GM18519 (cell line): ENCODE measurements around the gene RPL37.
"Not testable (repeated sequence)": the region's sequence is repeated elsewhere in the genome, so short reads cannot be mapped to it uniquely, and the experiment has no call there.

Source experiments
- ATAC-seq: cut with Tn5 transposase; IDR thresholded peaks from one replicate; pipeline ENCODE4 v1.9.1; 2021; ENCODE audit warnings: mild to moderate bottlenecking, moderate library complexity; ENCODE audit not compliant: unreplicated experiment, low FRiP score

RPL37 gene

DNA sequence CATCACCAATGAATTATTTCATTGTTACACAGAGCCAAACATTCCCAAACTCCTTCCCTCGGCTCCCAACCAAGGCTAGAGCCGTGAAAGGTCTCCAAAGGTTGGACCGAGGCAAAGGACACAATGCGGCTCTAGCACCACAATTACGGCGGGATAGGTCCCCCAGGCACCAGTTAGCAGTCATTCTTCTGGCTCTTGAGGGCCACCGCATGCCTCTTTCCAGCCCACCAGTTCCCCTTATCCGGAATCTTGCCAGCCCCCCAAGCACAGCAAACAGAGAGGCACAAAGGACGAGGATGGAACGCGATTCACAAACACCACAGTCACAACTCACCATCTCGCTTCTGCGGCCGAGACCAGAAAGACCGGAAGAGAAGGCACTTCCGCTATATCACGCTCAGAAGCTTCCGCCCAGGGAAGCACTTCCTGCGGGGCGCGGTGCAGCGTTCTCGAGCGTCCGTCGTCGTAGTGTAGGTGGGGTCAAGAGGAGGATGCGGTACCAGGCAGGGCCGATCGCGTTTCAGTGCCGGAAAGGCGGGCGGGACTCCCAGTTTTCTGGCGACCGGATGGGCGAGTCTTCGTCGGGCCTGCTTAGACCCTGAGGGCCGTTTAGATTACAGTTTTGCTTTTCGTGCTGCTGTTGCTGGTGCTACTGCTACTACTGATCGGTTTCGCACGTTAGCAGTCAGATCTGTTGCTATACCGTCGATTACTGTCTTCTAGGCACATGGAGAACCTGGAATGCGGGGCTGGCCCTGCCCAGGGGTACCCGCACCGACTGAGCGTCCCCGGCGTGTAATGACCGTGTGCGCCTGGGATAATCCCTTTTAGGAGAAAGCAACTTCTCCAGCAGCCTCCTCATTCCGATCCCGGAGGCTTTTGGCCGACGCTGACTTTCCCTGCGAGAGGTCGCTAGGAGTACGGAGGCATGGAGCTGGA, at the start of gene RPL37:
RPL37 (minus strand) TSS at position 374 of the 939 bp plus-strand sequence; CDS start at position 337, 37 bp downstream.
- peak; percentile 96 for ATAC-seq

- ATAC-seq: not testable (repeated sequence)
Measured at GRCh38 chr5:40883051-40883450, 48.0 kb upstream of the RPL37 start.

DNA sequence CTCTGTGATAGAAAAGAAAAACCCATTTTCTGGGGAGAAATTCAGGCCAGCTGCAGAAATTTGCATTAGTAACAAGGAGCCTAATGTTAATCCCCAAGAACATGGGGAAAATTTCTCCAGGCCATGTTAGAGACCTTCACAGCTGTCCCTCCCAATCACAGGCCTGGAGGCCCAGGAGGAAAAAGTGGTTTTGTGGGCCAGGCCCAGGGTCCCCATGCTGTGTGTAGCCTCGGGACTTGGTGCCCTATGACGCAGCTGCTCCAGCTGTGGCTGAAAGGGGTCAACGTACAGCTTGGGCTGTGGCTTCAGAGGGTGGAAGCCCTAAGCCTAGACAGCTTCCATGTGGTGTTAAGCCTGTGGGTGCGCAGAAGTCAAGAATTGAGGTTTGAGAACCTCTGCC, 47.3 kb upstream of the RPL37 start:
- no peak for ATAC-seq

GRCh38 chr5:40879163-40879942, 44.3 kb upstream of the RPL37 start:
- ATAC-seq: no peak

DNA sequence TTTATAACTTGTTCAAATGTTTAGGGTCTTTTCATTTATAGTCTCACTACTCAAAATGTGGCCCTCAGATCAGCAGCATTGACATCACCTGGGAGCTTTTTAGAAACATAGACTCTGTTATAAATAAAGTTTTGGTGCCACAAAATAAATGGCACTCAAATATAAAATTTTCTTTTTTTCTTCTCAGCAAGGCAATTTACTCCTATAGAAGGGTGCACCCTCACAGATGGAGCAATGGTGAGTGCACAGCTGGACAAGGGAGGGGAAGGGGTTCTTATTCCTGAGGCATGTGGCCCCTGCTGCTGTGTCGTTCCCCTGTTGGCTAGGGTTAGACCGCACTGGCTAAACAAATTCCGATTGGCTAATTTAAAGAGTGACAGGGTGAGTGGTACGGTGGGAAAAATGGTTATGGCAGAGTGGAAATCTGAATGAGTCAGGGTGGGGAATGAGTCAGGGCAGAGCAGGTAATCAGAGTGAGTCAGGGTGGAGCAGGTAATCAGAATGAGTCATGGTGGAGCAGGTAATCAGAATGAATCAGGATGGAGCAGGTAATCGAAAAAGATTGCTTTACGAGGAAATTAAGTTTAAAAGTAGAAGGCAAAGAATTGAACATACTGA, 42.5 kb upstream of the RPL37 start:
- no peak for ATAC-seq

GRCh38 chr5:40875958-40876357, 40.9 kb upstream of the RPL37 start:
- ATAC-seq: no peak

GRCh38 chr5:40873286-40873880, 38.4 kb upstream of the RPL37 start:
- ATAC-seq: no peak

DNA sequence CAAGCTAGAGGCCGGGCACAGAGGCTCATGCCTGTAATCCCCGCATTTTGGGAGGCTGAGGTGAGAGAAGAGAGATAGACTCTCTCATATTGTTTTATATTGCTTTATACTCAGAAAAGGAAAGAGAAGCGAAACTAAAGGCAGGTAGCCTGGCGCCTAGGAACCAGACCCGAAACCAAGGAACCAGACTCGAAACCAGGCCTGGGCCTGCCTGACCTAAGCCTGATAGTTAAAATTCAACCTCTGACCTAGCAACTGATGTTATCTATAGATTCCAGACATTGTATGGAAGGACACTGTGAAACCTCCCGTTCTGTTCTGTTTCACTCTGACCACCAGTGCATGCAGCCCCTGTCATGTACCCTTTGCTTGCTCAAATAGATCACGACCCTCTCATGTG, 37.2 kb upstream of the RPL37 start:
- not testable (repeated sequence) for ATAC-seq

DNA sequence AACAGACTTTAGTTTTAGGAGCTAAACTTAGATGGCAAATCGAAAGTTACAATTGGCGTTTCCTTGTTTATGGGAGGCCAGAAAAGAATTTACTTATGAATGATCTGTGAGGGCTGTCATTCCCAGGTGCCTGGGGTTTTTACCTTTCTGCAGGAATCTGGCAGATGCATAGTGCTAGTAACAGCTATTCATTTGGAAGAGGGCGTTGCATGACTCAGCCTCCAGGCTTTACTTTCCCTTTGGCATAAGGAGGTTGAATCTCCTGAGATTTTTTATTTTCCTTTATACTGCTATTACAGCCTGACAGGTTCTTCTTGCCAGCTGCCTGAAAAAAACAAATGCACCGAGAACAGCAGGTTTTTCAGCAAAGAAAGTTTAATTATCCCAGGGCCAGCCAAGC, 36.2 kb upstream of the RPL37 start:
- no peak for ATAC-seq

- ATAC-seq: no peak
Measured at GRCh38 chr5:40869384-40869783, 34.4 kb upstream of the RPL37 start.

- no peak for ATAC-seq
Measured at GRCh38 chr5:40866844-40867243, 31.8 kb upstream of the RPL37 start.

- ATAC-seq: not testable (repeated sequence)
Measured at GRCh38 chr5:40865004-40865403, 30.0 kb upstream of the RPL37 start.

- no peak for ATAC-seq
Measured at GRCh38 chr5:40860711-40861110, 25.7 kb upstream of the RPL37 start.

DNA sequence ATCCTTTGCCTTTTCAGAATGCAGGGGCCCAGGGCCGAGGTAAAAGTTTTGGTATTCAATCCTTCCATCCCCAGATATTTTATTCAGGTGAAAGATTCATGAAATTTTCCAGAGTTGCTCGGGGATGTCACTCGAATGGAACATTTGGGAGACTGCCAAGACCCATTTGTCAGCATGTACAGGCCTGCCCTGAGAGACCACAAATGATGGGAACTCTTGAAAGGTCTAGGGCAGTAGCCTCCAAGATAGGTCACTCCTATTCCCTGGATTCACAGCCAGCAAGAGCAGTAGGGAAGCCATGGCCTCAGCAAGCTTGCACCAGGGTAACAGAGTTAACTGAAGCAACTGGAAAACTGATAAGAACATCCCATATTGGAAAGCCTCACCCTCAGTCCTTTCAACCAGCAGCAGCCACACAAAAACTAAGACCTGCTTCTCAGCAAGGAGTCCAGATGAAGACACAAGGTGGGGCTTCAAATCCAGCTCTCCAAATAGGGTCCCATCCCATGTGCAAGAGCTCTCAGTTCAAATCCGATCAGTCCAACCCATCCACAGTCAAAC, 18.7 kb upstream of the RPL37 start:
- ATAC-seq: no peak

GRCh38 chr5:40847525-40847924, 12.5 kb upstream of the RPL37 start:
- ATAC-seq: no peak

- no peak for ATAC-seq
Measured at GRCh38 chr5:40846371-40846770, 11.3 kb upstream of the RPL37 start.

DNA sequence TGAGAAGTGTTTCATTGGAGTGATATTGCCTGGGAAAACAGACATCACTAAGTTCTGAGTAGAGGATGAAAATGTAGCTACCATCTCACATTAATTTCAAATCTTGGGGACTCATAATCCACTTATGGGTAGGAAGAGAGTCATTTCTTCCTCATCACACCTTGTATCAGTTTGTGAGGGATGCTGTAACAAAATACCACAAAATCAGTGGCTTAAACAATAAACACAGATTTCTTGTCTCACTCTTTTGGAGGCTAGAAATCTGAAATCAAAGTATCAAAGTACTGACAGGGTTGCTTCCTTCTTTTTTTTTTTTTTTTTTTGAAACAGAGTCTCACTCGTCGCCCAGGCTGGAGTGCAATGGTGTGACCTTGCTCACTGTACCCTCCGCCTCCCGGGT, 9.5 kb upstream of the RPL37 start:
- ATAC-seq: no peak

- ATAC-seq: no peak
Measured at GRCh38 chr5:40842351-40842750, 7.3 kb upstream of the RPL37 start.

DNA sequence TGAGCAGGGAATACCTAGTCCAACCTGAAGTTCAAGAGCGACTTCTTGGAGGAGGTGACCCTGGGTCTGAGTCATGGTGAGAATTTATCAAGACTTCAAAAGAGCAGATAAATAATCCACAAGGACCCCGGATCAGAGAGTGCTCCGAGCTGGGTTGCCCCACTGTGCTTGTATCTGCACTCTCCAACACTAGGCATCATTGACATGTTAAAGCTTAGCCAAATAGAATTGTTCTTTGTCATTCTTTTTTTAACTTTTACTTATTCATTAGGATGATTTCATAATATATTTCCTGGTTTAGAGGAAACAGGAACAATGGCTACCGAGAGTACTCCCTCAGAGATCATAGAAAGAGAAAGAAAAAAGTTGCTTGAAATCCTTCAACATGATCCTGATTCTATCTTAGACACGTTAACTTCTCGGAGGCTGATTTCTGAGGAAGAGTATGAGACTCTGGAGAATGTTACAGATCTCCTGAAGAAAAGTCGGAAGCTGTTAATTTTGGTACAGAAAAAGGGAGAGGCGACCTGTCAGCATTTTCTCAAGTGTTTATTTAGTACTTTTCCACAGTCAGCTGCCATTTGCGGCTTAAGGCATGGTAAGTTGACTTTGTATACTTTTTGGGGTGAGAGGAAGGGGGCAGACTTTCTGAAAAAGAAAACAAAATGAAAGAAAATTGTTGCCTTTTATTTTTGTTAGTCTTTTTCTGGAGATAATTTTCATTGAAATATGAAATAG, 6.2 kb upstream of the RPL37 start, which contains the start of gene CARD6:
CARD6 (plus strand) TSS at position 300 of the 738 bp plus-strand sequence; CDS start at position 316, 16 bp downstream.
- no peak for ATAC-seq
